CD4-positive, alpha-beta memory T cell (primary cell): ENCODE data around the gene WDR31. TPM values are rescaled to one million over a fixed set of nuclear protein-coding genes. Genes with fewer than 3 reads are reported as not detected.
A peak's percentile ranks its signal among the peaks of the same experiment; 100 is the strongest.

Source experiments
- CTCF ChIA-PET: fragments of 350-600 bp; sonication (Branson Sonifier 250); formaldehyde crosslinking; loops from one replicate; lab custom pipeline; 2021; ENCODE audit warnings: inconsistent platforms; ENCODE audit not compliant: partially characterized antibody; lab: Charles Lee
- POLR2A ChIA-PET: fragments of 350-600 bp; sonication (Branson Sonifier 250); formaldehyde crosslinking; loops from one replicate; lab custom pipeline; 2021; ENCODE audit not compliant: partially characterized antibody; lab: Charles Lee
- DNase-seq, 5 donors: peaks; one replicate each; pipeline versions ENCODE4 v3.0.0 to v3.0.0-alpha.2; 2020 to 2022; ENCODE audit warnings: mixed read lengths in 1 of 5
- H3K27ac ChIP-seq: one replicate; pipeline ENCODE4 v1.7.0; 2013; ENCODE audit warnings: low read depth, low read length
- H3K27me3 ChIP-seq: 2 replicates; pipeline ENCODE4 v1.7.0; 2013; ENCODE audit warnings: mild to moderate bottlenecking, low read length, moderate library complexity; ENCODE audit not compliant: insufficient read depth
- H3K36me3 ChIP-seq: 2 replicates; pipeline ENCODE4 v1.7.0; 2013; ENCODE audit warnings: mild to moderate bottlenecking, low read length, moderate library complexity; ENCODE audit not compliant: insufficient read depth
- H3K4me1 ChIP-seq: 2 replicates; pipeline ENCODE4 v1.7.0; 2013; ENCODE audit warnings: mild to moderate bottlenecking, low read length, moderate library complexity; ENCODE audit not compliant: insufficient read depth
- H3K4me3 ChIP-seq, 2 donors: one replicate each; pipeline ENCODE4 v1.7.0; 2013; ENCODE audit warnings: low read length in 2 of 2, mild to moderate bottlenecking in 1 of 2
- H3K9me3 ChIP-seq, 2 donors: one replicate each; pipeline ENCODE4 v1.7.0; 2013; ENCODE audit warnings: low read length in 2 of 2, control low read depth in 1 of 2; ENCODE audit not compliant: control insufficient read depth in 1 of 2
- H3K27ac Mint-ChIP-seq, 7 donors: one replicate each; pipeline ENCODE4 v1.8.0; 2020 to 2021; ENCODE audit warnings: mixed read lengths in 7 of 7, mild to moderate bottlenecking in 6 of 7, inconsistent platforms in 3 of 7, moderate library complexity in 3 of 7
- H3K27me3 Mint-ChIP-seq, 2 donors: one replicate each; pipeline ENCODE4 v1.8.0; 2020 to 2021; ENCODE audit warnings: mixed read lengths in 2 of 2
- H3K36me3 Mint-ChIP-seq, 2 donors: one replicate each; pipeline ENCODE4 v1.8.0; 2020 to 2021; ENCODE audit warnings: mixed read lengths in 2 of 2, inconsistent platforms in 1 of 2, mild to moderate bottlenecking in 1 of 2
- H3K4me1 Mint-ChIP-seq, 4 donors: one replicate each; pipeline ENCODE4 v1.8.0; 2020 to 2021; ENCODE audit warnings: mixed read lengths in 4 of 4, mild to moderate bottlenecking in 1 of 4
- H3K4me3 Mint-ChIP-seq, 8 donors: one replicate each; pipeline ENCODE4 v1.8.0; 2020 to 2021; ENCODE audit warnings: mixed read lengths in 8 of 8, mild to moderate bottlenecking in 7 of 8, moderate library complexity in 6 of 8, inconsistent platforms in 3 of 8
- H3K9me3 Mint-ChIP-seq, 8 donors: one replicate each; pipeline ENCODE4 v1.8.0; 2020 to 2021; ENCODE audit warnings: mixed read lengths in 8 of 8, mild to moderate bottlenecking in 5 of 8, inconsistent platforms in 3 of 8, moderate library complexity in 1 of 8
- intact Hi-C: fragments of 100-400 bp; cut with micrococcal nuclease; formaldehyde crosslinking; loops from one replicate; pipeline ENCODE4 v1.15.1; 2023
- polyA plus RNA-seq, 2 donors: library from polyadenylated mRNA; unstranded; fragments of 300-500 nt; fragmentation: Illumina TruSeq; gene quantifications; one replicate each; pipeline ENCODE4 v1.2.3, GENCODE V29; 2021
- total RNA-seq, 2 experiments: library from RNA; stranded (reverse); gene quantifications; one replicate each; pipeline ENCODE4 v1.2.3, GENCODE V29; 2021

Gene WDR31
- total and polyA plus RNA-seq, 4 experiments from 2014 or later: 0.33 to 0.89 (median 0.67) TPM; not detected in 1

GRCh38 chr9:113356686-113357292 is 16.7 kb upstream of the WDR31 start:
- Mint-ChIP-seq H3K27me3 (peaks cover 14 to 25% of the 10 kb centered on the region in 2 donors), H3K4me1 (no peaks in the 10 kb centered on the region), H3K27ac (no peak overlapping the region), H3K36me3 (no peaks in the 10 kb centered on the region), H3K4me3 (no peak overlapping the region), H3K9me3 (no peaks in the 10 kb centered on the region)
- Histone ChIP-seq H3K27me3 (no peaks in the 10 kb centered on the region), H3K27ac (no peak overlapping the region), H3K4me1 (no peaks in the 10 kb centered on the region), H3K9me3 (no peaks in the 10 kb centered on the region), H3K4me3 (no peak overlapping the region), H3K36me3 (no peaks in the 10 kb centered on the region)
- DNase-seq: no peak
- POLR2A ChIA-PET: interaction anchor here (0.7 kb wide), 1 partner anchor 44 kb away, joined by 4 read pairs; the partner anchor contains the start of gene ALAD
- intact Hi-C loops: no loop called here
- CTCF ChIA-PET: interaction anchor here (1.0 kb wide), 1 partner anchor 49 kb away, joined by 3 read pairs; no protein-coding TSS in a partner anchor

- H3K36me3 ChIP-seq: no peaks in the 10 kb centered on the region
Measured at GRCh38 chr9:113355040-113355596, 15.0 kb upstream of the WDR31 start.

GRCh38 chr9:113352411-113352810 is 12.3 kb upstream of the WDR31 start:
- H3K27ac ChIP-seq: no peak overlapping the region
- H3K27me3 ChIP-seq: peaks cover 8% of the 10 kb centered on the region
- H3K36me3 Mint-ChIP-seq: no peaks in the 10 kb centered on the region
- no peak overlapping the region for H3K4me3 ChIP-seq
- POLR2A ChIA-PET: no interaction called here
- H3K27me3 Mint-ChIP-seq: peaks cover 22 to 46% of the 10 kb centered on the region in 2 donors
- no peak overlapping the region for H3K4me3 Mint-ChIP-seq
- peaks cover 17% of the 10 kb centered on the region for H3K4me1 ChIP-seq
- no peak overlapping the region for H3K27ac Mint-ChIP-seq
- DNase-seq: no peak
- CTCF ChIA-PET: no interaction called here
- peaks cover 10 to 24% (median 15%) of the 10 kb centered on the region in 4 donors for H3K4me1 Mint-ChIP-seq
- intact Hi-C loops: no loop called here
- H3K9me3 ChIP-seq: no peaks in the 10 kb centered on the region
- H3K36me3 ChIP-seq: no peaks in the 10 kb centered on the region
- no peaks in the 10 kb centered on the region for H3K9me3 Mint-ChIP-seq

More at GRCh38 chr9:113355040-113355596, 15.0 kb upstream of the WDR31 start:
- H3K27me3 ChIP-seq: peaks cover under 1% of the 10 kb centered on the region
- Mint-ChIP-seq H3K27me3 (peaks cover 22 to 40% of the 10 kb centered on the region in 2 donors), H3K36me3 (no peaks in the 10 kb centered on the region), H3K9me3 (no peaks in the 10 kb centered on the region), H3K27ac (no peak overlapping the region), H3K4me3 (no peak overlapping the region), H3K4me1 (peaks cover 6 to 14% (median 11%) of the 10 kb centered on the region in 4 donors)
- H3K27ac ChIP-seq: no peak overlapping the region
- no peak for DNase-seq
- H3K4me1 ChIP-seq: peaks cover 12% of the 10 kb centered on the region
- POLR2A ChIA-PET: no interaction called here
- H3K9me3 ChIP-seq: no peaks in the 10 kb centered on the region
- intact Hi-C loops: no loop called here
- CTCF ChIA-PET: interaction anchor here (0.9 kb wide), 1 partner anchor 55 kb away, joined by 3 read pairs; the partner anchor contains the start of genes C9orf43 and POLE3
- H3K4me3 ChIP-seq: no peak overlapping the region

GRCh38 chr9:113352006-113352405 is 11.9 kb upstream of the WDR31 start:
- H3K27me3 ChIP-seq: peaks cover 8% of the 10 kb centered on the region
- Mint-ChIP-seq H3K9me3 (no peaks in the 10 kb centered on the region), H3K4me3 (no peak overlapping the region), H3K4me1 (peaks cover 10 to 24% (median 15%) of the 10 kb centered on the region in 4 donors), H3K27ac (no peak overlapping the region), H3K27me3 (peaks cover 22 to 46% of the 10 kb centered on the region in 2 donors), H3K36me3 (no peaks in the 10 kb centered on the region)
- H3K36me3 ChIP-seq: no peaks in the 10 kb centered on the region
- ChIA-PET POLR2A (no interaction called here), CTCF (no interaction called here)
- peaks cover 17% of the 10 kb centered on the region for H3K4me1 ChIP-seq
- no peak overlapping the region for H3K4me3 ChIP-seq
- H3K9me3 ChIP-seq: no peaks in the 10 kb centered on the region
- H3K27ac ChIP-seq: no peak overlapping the region
- intact Hi-C loops: no loop called here
- no peak for DNase-seq

GRCh38 chr9:113350937-113351336 is 10.9 kb upstream of the WDR31 start:
- Mint-ChIP-seq H3K4me3 (peak overlapping the region in 7 of 8 donors; percentile 74 to 88 (median 79)), H3K4me1 (peaks cover 10 to 24% (median 15%) of the 10 kb centered on the region in 4 donors), H3K27ac (peak overlapping the region in 2 of 7 donors; percentile 63 to 64), H3K27me3 (peaks cover 20 to 40% of the 10 kb centered on the region in 2 donors), H3K9me3 (no peaks in the 10 kb centered on the region), H3K36me3 (no peaks in the 10 kb centered on the region)
- no peaks in the 10 kb centered on the region for H3K9me3 ChIP-seq
- CTCF ChIA-PET: interaction anchor here (1.9 to 3.2 kb wide), 3 partner anchors 11 to 76 kb away, joined by 5 to 16 read pairs (median 6); partner anchors contain the start of genes CDC26 and WDR31
- POLR2A ChIA-PET: interaction anchor here (2.4 to 2.6 kb wide), 2 partner anchors 11 to 26 kb away, joined by 9 to 16 read pairs; partner anchors contain the start of genes HDHD3 and WDR31
- peaks cover 17% of the 10 kb centered on the region for H3K4me1 ChIP-seq
- DNase-seq: peak in 2 of 5 donors; percentile 14 to 23
- no peak overlapping the region for H3K27ac ChIP-seq
- intact Hi-C loops: no loop called here
- peaks cover 8% of the 10 kb centered on the region for H3K27me3 ChIP-seq
- no peaks in the 10 kb centered on the region for H3K36me3 ChIP-seq
- H3K4me3 ChIP-seq: no peak overlapping the region

GRCh38 chr9:113350107-113350661 is 10.1 kb upstream of the WDR31 start:
- intact Hi-C loops: no loop called here
- peak overlapping the region in 1 of 2 donors; percentile 37 for H3K4me3 ChIP-seq
- CTCF ChIA-PET: interaction anchor here (1.9 to 3.2 kb wide), 3 partner anchors 10 to 76 kb away, joined by 5 to 16 read pairs (median 6); partner anchors contain the start of genes CDC26 and WDR31
- no peaks in the 10 kb centered on the region for H3K36me3 Mint-ChIP-seq
- H3K9me3 Mint-ChIP-seq: no peaks in the 10 kb centered on the region
- H3K4me1 ChIP-seq: peaks cover 17% of the 10 kb centered on the region
- no peaks in the 10 kb centered on the region for H3K36me3 ChIP-seq
- peaks cover 8% of the 10 kb centered on the region for H3K27me3 ChIP-seq
- no peaks in the 10 kb centered on the region for H3K9me3 ChIP-seq
- H3K27ac Mint-ChIP-seq: peak overlapping the region in 2 of 7 donors; percentile 20 to 88
- H3K27me3 Mint-ChIP-seq: peaks cover 19 to 40% of the 10 kb centered on the region in 2 donors
- POLR2A ChIA-PET: interaction anchor here (1.2 to 2.6 kb wide), 5 partner anchors 10 to 75 kb away, joined by 3 to 16 read pairs (median 6); partner anchors contain the start of genes C9orf43, CDC26, HDHD3 and POLE3
- H3K4me3 Mint-ChIP-seq: peak overlapping the region; percentile 74 to 88 (median 78)
- DNase-seq: no peak
- peaks cover 10 to 24% (median 15%) of the 10 kb centered on the region in 4 donors for H3K4me1 Mint-ChIP-seq
- no peak overlapping the region for H3K27ac ChIP-seq
